Osteoblast (primary cell): ENCODE measurements around the gene PRDM11. TPM values are rescaled to one million over a fixed set of nuclear protein-coding genes. Genes with fewer than 3 reads are reported as not detected.

Source experiments
- DNase-seq: peaks from one replicate; pipeline ENCODE4 v3.0.0; 2011; ENCODE audit warnings: low spot score, mixed read lengths; ENCODE audit not compliant: insufficient read length; ENCODE audit errors: missing footprints
- H2AFZ ChIP-seq: 2 replicates; pipeline ENCODE4 v1.6.0; 2011; ENCODE audit warnings: mild to moderate bottlenecking, low read length
- H3K27ac ChIP-seq: 2 replicates; pipeline ENCODE4 v1.5.1; 2011; ENCODE audit warnings: mild to moderate bottlenecking, low read depth, low read length, moderate library complexity
- H3K27me3 ChIP-seq: 2 replicates; pipeline ENCODE4 v1.6.0; 2012; ENCODE audit warnings: mild to moderate bottlenecking, control low read depth, inconsistent platforms, low read length, moderate library complexity; ENCODE audit not compliant: insufficient read depth
- H3K36me3 ChIP-seq: 2 replicates; pipeline ENCODE4 v1.5.1; 2011; ENCODE audit warnings: mild to moderate bottlenecking, low read length, control low read depth, moderate library complexity; ENCODE audit not compliant: insufficient read depth
- H3K4me1 ChIP-seq: 2 replicates; pipeline ENCODE4 v1.5.1; 2011; ENCODE audit warnings: mild to moderate bottlenecking, low read length, control low read depth, moderate library complexity; ENCODE audit not compliant: insufficient read depth
- H3K4me2 ChIP-seq: 2 replicates; pipeline ENCODE4 v1.6.0; 2011; ENCODE audit warnings: mild to moderate bottlenecking, low read length; ENCODE audit not compliant: insufficient read depth
- H3K4me3 ChIP-seq: fragments of 200-600 bp; sonication (generic); 3 replicates; pipeline ENCODE4 v1.5.1; 2012; ENCODE audit warnings: mild to moderate bottlenecking, low read length, inconsistent platforms; ENCODE audit not compliant: insufficient read depth
- H3K79me2 ChIP-seq: 2 replicates; pipeline ENCODE4 v1.6.0; 2012; ENCODE audit warnings: mild to moderate bottlenecking, low read length, control low read depth, inconsistent platforms; ENCODE audit not compliant: insufficient read depth
- H3K9me3 ChIP-seq: 2 replicates; pipeline ENCODE4 v1.5.1; 2011; ENCODE audit warnings: low read depth, low read length, control low read depth
- H4K20me1 ChIP-seq: 2 replicates; pipeline ENCODE4 v1.6.0; 2012; ENCODE audit warnings: mild to moderate bottlenecking, low read length, control low read depth; ENCODE audit not compliant: insufficient read depth
- total RNA-seq: library from RNA; depleted of rRNA; stranded (reverse); fragments of >200 nt; gene quantifications from 2 replicates; pipeline ENCODE4 v1.2.3, GENCODE V29; 2012
- TF ChIP-seq, protein P1 (sequence below): IDR thresholded peaks from 2 replicates; pipeline ENCODE4 v1.5.1; 2011; ENCODE audit warnings: mild to moderate bottlenecking, low read depth, low read length, moderate library complexity; ENCODE audit errors: extremely low read depth

PRDM11 gene
- total RNA-seq, 1 donor, result 5.4 TPM

DNA sequence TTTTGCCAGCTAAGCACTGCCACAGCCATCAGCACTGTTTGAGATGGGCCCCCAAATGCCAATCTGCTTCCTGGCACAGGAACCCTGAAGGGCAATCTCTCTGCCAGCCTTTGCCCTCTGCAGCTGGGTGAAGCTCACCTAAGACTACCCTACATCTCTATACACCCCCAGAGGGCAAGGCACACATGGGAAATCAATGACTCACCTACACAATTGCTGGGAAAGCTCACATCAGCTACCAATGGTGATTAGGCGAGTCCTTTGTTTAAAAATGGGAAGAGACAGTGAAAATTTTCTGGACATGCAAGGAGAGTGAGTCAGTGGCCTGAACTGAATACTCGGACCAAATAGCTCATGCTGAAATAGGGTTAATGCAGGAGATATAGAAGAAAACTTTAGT is 12.6 kb upstream of the PRDM11 start:
- no peak overlapping the region for H2AFZ ChIP-seq
- H3K9me3 ChIP-seq, result no peaks in the 10 kb centered on the region
- TF ChIP-seq, protein P1, sequence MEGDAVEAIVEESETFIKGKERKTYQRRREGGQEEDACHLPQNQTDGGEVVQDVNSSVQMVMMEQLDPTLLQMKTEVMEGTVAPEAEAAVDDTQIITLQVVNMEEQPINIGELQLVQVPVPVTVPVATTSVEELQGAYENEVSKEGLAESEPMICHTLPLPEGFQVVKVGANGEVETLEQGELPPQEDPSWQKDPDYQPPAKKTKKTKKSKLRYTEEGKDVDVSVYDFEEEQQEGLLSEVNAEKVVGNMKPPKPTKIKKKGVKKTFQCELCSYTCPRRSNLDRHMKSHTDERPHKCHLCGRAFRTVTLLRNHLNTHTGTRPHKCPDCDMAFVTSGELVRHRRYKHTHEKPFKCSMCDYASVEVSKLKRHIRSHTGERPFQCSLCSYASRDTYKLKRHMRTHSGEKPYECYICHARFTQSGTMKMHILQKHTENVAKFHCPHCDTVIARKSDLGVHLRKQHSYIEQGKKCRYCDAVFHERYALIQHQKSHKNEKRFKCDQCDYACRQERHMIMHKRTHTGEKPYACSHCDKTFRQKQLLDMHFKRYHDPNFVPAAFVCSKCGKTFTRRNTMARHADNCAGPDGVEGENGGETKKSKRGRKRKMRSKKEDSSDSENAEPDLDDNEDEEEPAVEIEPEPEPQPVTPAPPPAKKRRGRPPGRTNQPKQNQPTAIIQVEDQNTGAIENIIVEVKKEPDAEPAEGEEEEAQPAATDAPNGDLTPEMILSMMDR, result no peak

DNA sequence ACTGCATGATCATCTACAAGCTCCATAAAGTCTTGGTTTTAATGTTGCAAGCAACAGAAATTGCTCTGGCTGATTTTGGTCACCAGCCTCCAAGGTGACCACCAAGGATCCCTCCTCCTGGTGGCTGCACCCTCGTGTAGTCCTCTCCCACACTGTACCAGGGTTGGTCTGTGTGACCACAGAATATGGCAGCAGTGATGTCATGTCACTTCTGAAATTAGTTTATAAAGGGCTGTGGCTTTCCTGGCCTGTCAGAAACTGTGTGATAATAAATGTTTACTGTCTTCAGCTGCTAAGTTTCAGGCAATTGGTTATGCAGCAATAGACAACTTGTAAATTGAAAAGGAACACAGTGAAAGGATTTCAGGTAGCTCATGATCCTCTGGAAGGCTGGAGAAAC is 5.3 kb upstream of the PRDM11 start:
- no peak for DNase-seq
- TF ChIP-seq, protein P1, result no peak
- H3K4me3 ChIP-seq, result no peak overlapping the region

More for the DNA sequence above, 12.6 kb upstream of the PRDM11 start:
- Histone ChIP-seq H3K4me1 (no peaks in the 10 kb centered on the region), H3K79me2 (no peaks in the 10 kb centered on the region), H3K4me3 (no peak overlapping the region), H3K27ac (no peak overlapping the region), H4K20me1 (no peaks in the 10 kb centered on the region), H3K27me3 (peaks cover 48% of the 10 kb centered on the region), H3K4me2 (no peak overlapping the region), H3K36me3 (no peaks in the 10 kb centered on the region)
- DNase-seq, result no peak

DNA sequence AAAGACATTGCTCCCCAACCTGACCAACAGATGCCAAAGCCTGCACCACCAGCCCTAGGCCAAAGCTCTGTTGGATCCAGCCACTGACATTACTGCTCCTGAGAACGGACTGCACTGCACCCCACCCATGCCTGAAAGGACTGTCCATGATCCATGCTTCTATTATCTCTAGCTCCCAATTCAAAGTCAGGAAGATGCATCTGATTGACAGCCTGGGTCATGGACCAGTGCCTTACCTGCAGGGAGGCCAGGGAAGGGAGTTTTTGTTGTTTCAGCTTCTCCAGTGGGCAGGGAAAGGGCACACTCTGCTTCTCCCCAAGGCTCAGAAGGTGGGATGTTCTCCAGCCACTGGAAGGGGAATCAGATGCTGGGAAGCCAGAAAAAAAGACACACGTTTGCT is 4.8 kb upstream of the PRDM11 start:
- Histone ChIP-seq H3K4me2 (no peak overlapping the region), H2AFZ (no peak overlapping the region), H3K27ac (no peak overlapping the region), H3K9me3 (no peaks in the 10 kb centered on the region), H3K36me3 (no peaks in the 10 kb centered on the region), H4K20me1 (no peaks in the 10 kb centered on the region), H3K4me3 (no peak overlapping the region), H3K4me1 (peaks cover 8% of the 10 kb centered on the region), H3K27me3 (peaks cover 43% of the 10 kb centered on the region), H3K79me2 (no peaks in the 10 kb centered on the region)
- DNase-seq, result no peak
- TF ChIP-seq, protein P1, result no peak

More for the DNA sequence above, 5.3 kb upstream of the PRDM11 start:
- Histone ChIP-seq H3K4me2 (no peak overlapping the region), H3K36me3 (no peaks in the 10 kb centered on the region), H2AFZ (no peak overlapping the region), H4K20me1 (no peaks in the 10 kb centered on the region), H3K79me2 (no peaks in the 10 kb centered on the region), H3K27ac (no peak overlapping the region), H3K9me3 (no peaks in the 10 kb centered on the region), H3K27me3 (peaks cover 43% of the 10 kb centered on the region), H3K4me1 (peaks cover 6% of the 10 kb centered on the region)

DNA sequence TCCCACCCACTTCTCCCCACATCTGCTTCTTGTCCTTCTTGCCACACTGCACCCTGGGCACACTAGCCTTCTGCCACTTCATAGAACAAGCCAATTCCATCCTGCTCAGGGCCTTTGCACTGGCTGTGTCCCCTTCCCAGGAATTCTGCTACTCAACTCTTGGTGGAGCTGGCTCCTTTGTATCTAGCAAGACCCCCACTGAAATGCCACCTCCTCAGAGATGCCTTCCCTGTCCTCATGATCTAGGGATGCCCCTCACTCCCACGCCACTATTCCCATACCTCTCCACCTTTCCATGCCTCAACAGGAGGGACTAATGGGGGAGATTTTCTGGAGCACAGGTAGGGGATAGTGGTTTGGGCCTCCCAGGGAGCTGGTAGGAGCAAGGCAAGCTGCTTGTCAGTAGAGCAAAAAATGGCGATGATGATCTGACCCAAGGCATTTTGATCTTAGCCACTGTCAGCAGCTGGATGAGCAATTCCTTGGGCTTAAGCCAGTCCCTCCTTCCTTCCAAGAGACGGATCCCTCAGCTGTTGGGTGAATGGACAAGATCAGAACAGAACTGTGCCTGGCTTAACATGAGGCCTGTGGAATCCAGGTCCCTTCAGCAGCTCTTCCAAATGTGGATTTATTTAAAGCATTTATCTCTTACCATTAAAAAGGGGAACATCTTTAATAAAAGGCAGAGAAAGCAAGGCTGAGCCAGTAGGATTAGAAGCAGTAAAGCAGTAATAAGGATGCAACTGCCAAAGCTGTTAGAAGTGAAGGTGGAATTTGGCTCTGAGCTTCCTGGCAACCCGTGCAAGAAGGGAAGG is 4.0 kb upstream of the PRDM11 start:
- H3K36me3 ChIP-seq, result no peaks in the 10 kb centered on the region
- no peaks in the 10 kb centered on the region for H4K20me1 ChIP-seq
- H3K9me3 ChIP-seq, result no peaks in the 10 kb centered on the region
- H3K4me3 ChIP-seq, result no peak overlapping the region
- no peak overlapping the region for H2AFZ ChIP-seq
- peaks cover 41% of the 10 kb centered on the region for H3K27me3 ChIP-seq
- TF ChIP-seq, protein P1, result no peak
- H3K4me1 ChIP-seq, result peaks cover 10% of the 10 kb centered on the region
- H3K27ac ChIP-seq, result no peak overlapping the region
- H3K4me2 ChIP-seq, result no peak overlapping the region
- H3K79me2 ChIP-seq, result peaks cover under 1% of the 10 kb centered on the region
- DNase-seq, result peak; percentile 96
